Mucosa of rectum (tissue), 2 donors: ENCODE results near the gene LOXL1.

ENCODE experiments used
- H3K27ac ChIP-seq, 2 donors: one replicate each; pipeline ENCODE4 v1.7.0; 2013; ENCODE audit warnings: inconsistent platforms in 2 of 2, low read depth in 2 of 2, low read length in 2 of 2
- H3K27me3 ChIP-seq, 2 donors: one replicate each; pipeline ENCODE4 v1.7.0; 2013; ENCODE audit warnings: low read length in 2 of 2; ENCODE audit not compliant: control insufficient read depth in 2 of 2, insufficient read depth in 2 of 2
- H3K36me3 ChIP-seq, 2 donors: one replicate each; pipeline ENCODE4 v1.7.0; 2013; ENCODE audit warnings: low read length in 2 of 2; ENCODE audit not compliant: control insufficient read depth in 2 of 2, insufficient read depth in 2 of 2
- H3K4me1 ChIP-seq, 2 donors: one replicate each; pipeline ENCODE4 v1.7.0; 2013; ENCODE audit warnings: low read length in 2 of 2, mild to moderate bottlenecking in 1 of 2; ENCODE audit not compliant: control insufficient read depth in 2 of 2, insufficient read depth in 2 of 2
- H3K4me3 ChIP-seq, 2 donors: one replicate each; pipeline ENCODE4 v1.7.0; 2013; ENCODE audit warnings: low read length in 2 of 2
- H3K9ac ChIP-seq, 2 donors: one replicate each; pipeline ENCODE4 v1.7.0; 2013; ENCODE audit warnings: low read length in 2 of 2, low read depth in 1 of 2, mild to moderate bottlenecking in 1 of 2
- H3K9me3 ChIP-seq, 2 donors: one replicate each; pipeline ENCODE4 v1.7.0; 2013; ENCODE audit warnings: low read length in 2 of 2; ENCODE audit not compliant: control insufficient read depth in 2 of 2
- donor health status: healthy.
- donor health status: Normal muscosa, but diverticular disease.

LOXL1 gene

DNA sequence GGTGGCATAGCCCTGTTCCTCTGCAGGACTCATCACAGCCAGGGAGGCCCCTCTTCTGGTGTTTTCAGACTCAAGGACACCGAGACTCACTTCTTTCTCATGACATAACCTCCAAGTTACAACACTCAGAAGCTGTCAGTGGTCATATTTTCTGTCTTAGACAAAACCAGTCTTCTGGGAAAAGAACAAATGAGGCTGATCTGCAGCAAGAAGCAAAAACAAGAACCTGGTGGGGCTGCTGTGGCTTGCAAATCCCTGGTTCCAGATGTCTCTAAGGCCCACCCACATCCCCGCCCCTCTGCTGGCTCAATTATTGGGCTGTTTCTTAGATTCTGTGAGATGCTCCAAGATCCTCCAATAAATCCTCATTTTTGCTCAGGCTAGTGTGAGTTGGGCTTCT lies 16.6 kb upstream of the LOXL1 start:
- Histone ChIP-seq H3K4me1 (peaks cover 0 to 2% of the 10 kb centered on the region in 2 donors), H3K9me3 (no peaks in the 10 kb centered on the region), H3K27me3 (peaks cover 0 to 4% of the 10 kb centered on the region in 2 donors), H3K9ac (no peak overlapping the region), H3K36me3 (no peaks in the 10 kb centered on the region), H3K4me3 (no peak overlapping the region), H3K27ac (no peak overlapping the region)

GRCh38 chr15:73910522-73911303 lies 15.5 kb upstream of the LOXL1 start:
- peaks cover 0 to 2% of the 10 kb centered on the region in 2 donors for H3K4me1 ChIP-seq
- H3K9ac ChIP-seq = no peak overlapping the region
- H3K36me3 ChIP-seq = no peaks in the 10 kb centered on the region
- peaks cover 0 to 4% of the 10 kb centered on the region in 2 donors for H3K27me3 ChIP-seq
- H3K4me3 ChIP-seq = no peak overlapping the region
- no peaks in the 10 kb centered on the region for H3K9me3 ChIP-seq
- no peak overlapping the region for H3K27ac ChIP-seq

DNA sequence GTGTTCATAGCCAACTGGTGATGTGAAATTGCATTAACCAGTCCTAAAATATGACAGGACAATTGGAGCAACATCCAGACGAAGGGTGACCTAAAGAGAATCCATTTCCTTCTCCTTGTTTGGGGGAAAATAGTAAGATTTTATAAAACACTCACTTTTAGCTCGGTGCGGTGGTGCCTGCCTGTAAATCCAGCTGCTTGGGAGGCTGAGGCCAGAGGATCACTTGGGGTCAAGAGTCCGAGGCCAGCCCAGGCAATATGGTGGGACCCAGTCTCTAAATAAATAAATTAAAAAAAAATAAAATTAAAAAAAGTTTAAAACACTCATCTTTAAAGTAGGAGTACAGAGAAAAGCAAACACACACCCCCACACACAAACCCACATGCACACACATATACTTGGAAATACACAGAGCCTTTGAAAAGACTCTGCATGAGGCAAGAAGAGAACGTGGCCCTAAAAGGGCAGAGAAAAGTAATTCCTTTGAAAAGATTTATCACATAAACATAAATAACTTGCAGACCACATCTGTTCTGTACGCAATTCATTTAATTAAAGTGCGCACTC lies 14.1 kb upstream of the LOXL1 start:
- no peak overlapping the region for H3K4me3 ChIP-seq
- H3K9me3 ChIP-seq = no peaks in the 10 kb centered on the region
- H3K27me3 ChIP-seq = peaks cover 0 to 4% of the 10 kb centered on the region in 2 donors
- no peak overlapping the region for H3K9ac ChIP-seq
- H3K4me1 ChIP-seq = peaks cover 0 to 2% of the 10 kb centered on the region in 2 donors
- no peaks in the 10 kb centered on the region for H3K36me3 ChIP-seq
- H3K27ac ChIP-seq = no peak overlapping the region

- Histone ChIP-seq H3K36me3 (no peaks in the 10 kb centered on the region), H3K4me1 (no peaks in the 10 kb centered on the region), H3K27me3 (peaks cover 0 to 4% of the 10 kb centered on the region in 2 donors), H3K4me3 (no peak overlapping the region), H3K9me3 (no peaks in the 10 kb centered on the region), H3K9ac (no peak overlapping the region), H3K27ac (no peak overlapping the region)
These were observed 12.1 kb upstream of the LOXL1 start for GRCh38 chr15:73914145-73914544.

GRCh38 chr15:73915082-73915481 lies 11.2 kb upstream of the LOXL1 start:
- Histone ChIP-seq H3K27me3 (peaks cover 0 to 4% of the 10 kb centered on the region in 2 donors), H3K9me3 (no peaks in the 10 kb centered on the region), H3K4me3 (no peak overlapping the region), H3K36me3 (no peaks in the 10 kb centered on the region), H3K27ac (no peak overlapping the region), H3K9ac (no peak overlapping the region), H3K4me1 (no peaks in the 10 kb centered on the region)

- no peak overlapping the region for H3K9ac ChIP-seq
- peaks cover 3 to 10% of the 10 kb centered on the region in 2 donors for H3K4me1 ChIP-seq
- no peaks in the 10 kb centered on the region for H3K9me3 ChIP-seq
These were observed 7.5 kb upstream of the LOXL1 start for GRCh38 chr15:73918784-73919183.

DNA sequence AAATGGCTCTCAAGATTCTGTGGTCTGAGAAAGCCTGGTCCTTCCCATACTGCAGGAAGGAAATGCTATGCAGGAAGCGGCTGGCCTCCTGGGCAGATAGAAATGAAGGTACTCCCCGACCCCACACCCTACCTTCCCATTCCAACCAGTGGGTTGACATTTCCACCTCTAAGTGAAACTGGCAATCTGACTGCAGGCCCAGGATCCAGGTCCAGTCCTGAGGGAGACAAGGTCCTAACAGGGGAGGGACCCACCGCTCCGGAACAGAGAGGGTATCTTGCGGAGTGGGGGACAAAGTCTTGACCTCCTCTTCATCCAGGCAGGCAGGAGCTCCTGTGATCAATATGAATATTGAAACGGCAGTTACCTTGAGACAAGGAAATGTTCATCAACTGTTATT lies 6.6 kb upstream of the LOXL1 start:
- Histone ChIP-seq H3K4me1 (peaks cover 11 to 17% of the 10 kb centered on the region in 2 donors), H3K27me3 (no peaks in the 10 kb centered on the region), H3K4me3 (no peak overlapping the region), H3K36me3 (no peaks in the 10 kb centered on the region), H3K9ac (no peak overlapping the region), H3K27ac (no peak overlapping the region), H3K9me3 (no peaks in the 10 kb centered on the region)

More at GRCh38 chr15:73918784-73919183, 7.5 kb upstream of the LOXL1 start:
- Histone ChIP-seq H3K36me3 (no peaks in the 10 kb centered on the region), H3K4me3 (no peak overlapping the region), H3K27ac (no peak overlapping the region), H3K27me3 (no peaks in the 10 kb centered on the region)

- no peaks in the 10 kb centered on the region for H3K27me3 ChIP-seq
- H3K9me3 ChIP-seq = no peaks in the 10 kb centered on the region
- H3K36me3 ChIP-seq = no peaks in the 10 kb centered on the region
- H3K4me3 ChIP-seq = no peak overlapping the region
- H3K4me1 ChIP-seq = peaks cover 16 to 22% of the 10 kb centered on the region in 2 donors
- H3K27ac ChIP-seq = no peak overlapping the region
- H3K9ac ChIP-seq = no peak overlapping the region
These were observed 4.9 kb upstream of the LOXL1 start for GRCh38 chr15:73921254-73921925.

GRCh38 chr15:73922186-73923151 lies 3.8 kb upstream of the LOXL1 start:
- H3K36me3 ChIP-seq = no peaks in the 10 kb centered on the region
- H3K4me3 ChIP-seq = no peak overlapping the region
- no peaks in the 10 kb centered on the region for H3K9me3 ChIP-seq
- no peak overlapping the region for H3K9ac ChIP-seq
- H3K27ac ChIP-seq = peak overlapping the region; percentile 23 to 72
- H3K4me1 ChIP-seq = peaks cover 19 to 28% of the 10 kb centered on the region in 2 donors
- no peaks in the 10 kb centered on the region for H3K27me3 ChIP-seq
